RWPE1 (cell line): ENCODE results near the gene TAF1D.

Experiments
- CTCF ChIA-PET: fragments of 350-600 bp; sonication (Branson Sonifier 250); formaldehyde crosslinking; extraction: SDS; loops from one replicate; lab custom pipeline; 2021; lab: Yijun Ruan, JAX
- POLR2A ChIA-PET: fragments of 400-600 bp; formaldehyde crosslinking; extraction: SDS; loops from one replicate; lab custom pipeline; 2020; ENCODE audit warnings: antibody characterized with exemption; ENCODE audit not compliant: low non-redundant PET; lab: Yijun Ruan, JAX
- DNase-seq: peaks from one replicate; pipeline ENCODE4 v3.0.0; 2012; ENCODE audit warnings: low spot score
- H3K27ac ChIP-seq: fragments of 450-650 bp; 2 replicates; pipeline ENCODE4 v1.5.1; 2017
- CTCF ChIP-seq: fragments of 450-650 bp; conservative IDR thresholded peaks from 2 replicates; pipeline ENCODE4 v1.5.1; 2017; ENCODE audit warnings: low read depth, mild to moderate bottlenecking

TAF1D gene

DNA sequence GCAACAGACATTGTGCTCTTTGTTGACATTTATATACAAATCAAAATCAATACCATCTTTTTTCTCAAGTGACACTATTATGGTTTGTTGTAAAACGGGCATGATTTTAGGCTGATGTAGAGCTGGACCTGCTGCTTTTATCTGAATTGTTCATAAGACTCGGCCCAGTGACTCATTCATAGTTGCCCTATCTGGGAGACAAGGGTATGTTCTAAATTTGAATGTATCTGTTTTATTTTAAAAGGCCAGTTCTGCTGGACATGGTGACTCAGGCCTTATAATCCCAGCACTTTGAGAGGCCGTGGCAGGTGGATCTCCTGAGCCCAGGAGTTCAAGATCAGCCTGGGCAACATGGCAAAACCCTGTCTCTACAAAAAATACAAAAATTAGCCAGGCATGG lies 40.5 kb downstream of the TAF1D start:
- H3K27ac ChIP-seq = no peak overlapping the region
- no peak for TF ChIP-seq CTCF
- DNase-seq = no peak
- POLR2A ChIA-PET = no interaction called here
- CTCF ChIA-PET = interaction anchor here (0.6 kb wide), 1 partner anchor 21 kb away, joined by 3 read pairs; no protein-coding TSS in a partner anchor

DNA sequence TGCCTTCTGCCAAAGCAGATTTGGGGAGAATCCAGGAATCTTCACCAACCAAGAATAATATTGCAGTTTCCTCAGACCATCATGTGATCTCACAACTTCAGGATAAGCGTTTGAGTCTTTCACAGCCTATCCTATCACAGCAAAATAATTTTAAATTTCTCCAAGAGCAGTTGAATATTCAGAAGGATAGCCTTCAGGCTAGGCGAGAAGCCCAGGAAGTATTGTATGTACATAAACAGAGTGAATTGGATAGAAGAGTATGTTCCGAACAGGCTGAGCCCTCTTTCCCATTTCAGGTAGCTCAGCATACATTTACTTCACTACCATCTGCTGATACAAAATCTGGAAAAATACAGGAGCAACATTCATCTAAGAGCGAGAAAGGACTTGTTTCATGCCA lies 43.7 kb downstream of the TAF1D start:
- no peak overlapping the region for H3K27ac ChIP-seq
- CTCF ChIA-PET = interaction anchor here (0.6 kb wide), 1 partner anchor 26 kb away, joined by 3 read pairs; no protein-coding TSS in a partner anchor
- POLR2A ChIA-PET = no interaction called here
- TF ChIP-seq CTCF = no peak
- DNase-seq = no peak

DNA sequence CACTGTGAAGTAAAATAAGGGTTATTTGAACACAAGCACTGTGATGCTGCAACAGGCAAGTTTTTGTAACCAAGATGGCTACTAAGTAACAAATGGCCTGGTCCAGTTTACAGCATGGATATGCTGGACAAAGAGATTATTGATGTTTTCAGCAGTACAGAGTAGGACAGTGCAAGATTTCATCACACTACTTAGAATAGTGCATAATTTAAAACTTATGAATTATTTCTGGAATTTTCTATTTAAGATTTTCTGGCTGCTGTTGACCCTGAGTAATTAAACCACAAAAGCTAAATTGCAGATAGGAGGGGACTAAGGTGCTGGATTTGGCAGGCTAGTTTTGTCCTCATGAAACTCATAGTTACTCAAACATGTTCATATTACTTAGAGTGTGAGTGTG lies 46.7 kb downstream of the TAF1D start:
- no peak overlapping the region for H3K27ac ChIP-seq
- no peak for DNase-seq
- CTCF ChIA-PET = no interaction called here
- POLR2A ChIA-PET = no interaction called here
- TF ChIP-seq CTCF = no peak

- no peak overlapping the region for H3K27ac ChIP-seq
- ChIA-PET CTCF (interaction anchor here (0.6 kb wide), 1 partner anchor 33 kb away, joined by 4 read pairs; no protein-coding TSS in a partner anchor), POLR2A (no interaction called here)
- no peak for DNase-seq
- TF ChIP-seq CTCF = no peak
Measured at GRCh38 chr11:93694109-93694508, 47.2 kb downstream of the TAF1D start.

DNA sequence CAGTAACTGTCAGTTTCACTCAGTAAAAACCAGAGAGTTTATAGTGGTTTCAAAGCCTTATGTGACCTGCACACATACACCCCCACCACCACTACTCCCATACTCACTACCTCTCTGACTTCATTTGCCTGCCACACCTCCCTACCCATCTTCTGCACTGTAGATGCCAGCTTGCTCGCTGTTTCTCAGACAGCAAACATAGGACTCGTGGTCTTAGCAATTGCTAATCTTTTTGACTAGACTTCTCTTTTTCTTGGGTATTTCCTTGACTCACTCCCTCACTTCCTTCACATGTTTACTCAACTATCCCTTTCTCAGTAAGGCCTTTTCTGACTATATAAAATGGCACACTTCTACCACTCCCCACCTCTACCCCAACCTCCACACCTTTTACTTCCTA lies 52.1 kb downstream of the TAF1D start:
- POLR2A ChIA-PET = no interaction called here

GRCh38 chr11:93686812-93687211 lies 54.5 kb downstream of the TAF1D start:
- ChIA-PET CTCF (no interaction called here), POLR2A (no interaction called here)
- H3K27ac ChIP-seq = no peak overlapping the region
- no peak for DNase-seq
- TF ChIP-seq CTCF = no peak

More for the DNA sequence above, 52.1 kb downstream of the TAF1D start:
- no peak for DNase-seq
- CTCF ChIA-PET = no interaction called here
- TF ChIP-seq CTCF = no peak
- H3K27ac ChIP-seq = no peak overlapping the region
